ENCODE measurements around the gene TBC1D17.

DNA sequence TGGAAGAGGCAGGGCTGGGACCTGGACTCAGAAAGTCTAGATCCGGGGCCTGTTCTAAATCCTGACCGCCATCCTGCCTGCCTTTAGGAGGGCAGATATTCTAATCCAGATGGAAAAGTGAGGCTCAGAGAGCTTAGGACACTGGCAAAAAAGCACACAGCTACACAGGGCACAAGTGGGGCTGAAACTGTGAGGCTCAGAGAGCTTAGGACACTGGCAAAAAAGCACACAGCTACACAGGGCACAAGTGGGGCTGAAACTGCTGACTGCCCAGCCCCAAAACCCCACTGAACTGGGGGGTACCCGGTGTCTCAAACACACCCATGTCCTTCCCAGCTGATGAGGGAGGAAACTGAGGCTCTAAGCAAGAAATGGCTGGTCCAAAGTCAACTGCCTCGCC, 2.3 kb upstream of the TBC1D17 start:
- TF ChIP-seq, protein P1, sequence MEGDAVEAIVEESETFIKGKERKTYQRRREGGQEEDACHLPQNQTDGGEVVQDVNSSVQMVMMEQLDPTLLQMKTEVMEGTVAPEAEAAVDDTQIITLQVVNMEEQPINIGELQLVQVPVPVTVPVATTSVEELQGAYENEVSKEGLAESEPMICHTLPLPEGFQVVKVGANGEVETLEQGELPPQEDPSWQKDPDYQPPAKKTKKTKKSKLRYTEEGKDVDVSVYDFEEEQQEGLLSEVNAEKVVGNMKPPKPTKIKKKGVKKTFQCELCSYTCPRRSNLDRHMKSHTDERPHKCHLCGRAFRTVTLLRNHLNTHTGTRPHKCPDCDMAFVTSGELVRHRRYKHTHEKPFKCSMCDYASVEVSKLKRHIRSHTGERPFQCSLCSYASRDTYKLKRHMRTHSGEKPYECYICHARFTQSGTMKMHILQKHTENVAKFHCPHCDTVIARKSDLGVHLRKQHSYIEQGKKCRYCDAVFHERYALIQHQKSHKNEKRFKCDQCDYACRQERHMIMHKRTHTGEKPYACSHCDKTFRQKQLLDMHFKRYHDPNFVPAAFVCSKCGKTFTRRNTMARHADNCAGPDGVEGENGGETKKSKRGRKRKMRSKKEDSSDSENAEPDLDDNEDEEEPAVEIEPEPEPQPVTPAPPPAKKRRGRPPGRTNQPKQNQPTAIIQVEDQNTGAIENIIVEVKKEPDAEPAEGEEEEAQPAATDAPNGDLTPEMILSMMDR (conservative IDR thresholded peaks at IDR 0.05), result no peak
- TF ChIP-seq EZH2 (IDR thresholded peaks at IDR 0.05; ENCODE audit: low read depth), result no peak
